HT-29 (cell line): Measurements from ENCODE around the gene ETFBKMT. TPM values are rescaled to one million over a fixed set of nuclear protein-coding genes. Genes with fewer than 3 reads are reported as not detected.

Experiments
- DNase-seq: peaks from one replicate; pipeline ENCODE4 v3.0.0-alpha.2; 2015; ENCODE audit warnings: low spot score
- total RNA-seq: library from RNA; depleted of rRNA; stranded (reverse); fragments of >200 nt; shearing (Covaris generic); gene quantifications from 2 replicates; pipeline ENCODE4 v1.2.3, GENCODE V29; 2014; rRNA removed

Gene ETFBKMT, protein sequence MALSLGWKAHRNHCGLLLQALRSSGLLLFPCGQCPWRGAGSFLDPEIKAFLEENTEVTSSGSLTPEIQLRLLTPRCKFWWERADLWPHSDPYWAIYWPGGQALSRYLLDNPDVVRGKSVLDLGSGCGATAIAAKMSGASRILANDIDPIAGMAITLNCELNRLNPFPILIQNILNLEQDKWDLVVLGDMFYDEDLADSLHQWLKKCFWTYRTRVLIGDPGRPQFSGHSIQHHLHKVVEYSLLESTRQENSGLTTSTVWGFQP
- total RNA-seq = 0.08 and 1.1 TPM in 2 replicates

DNA sequence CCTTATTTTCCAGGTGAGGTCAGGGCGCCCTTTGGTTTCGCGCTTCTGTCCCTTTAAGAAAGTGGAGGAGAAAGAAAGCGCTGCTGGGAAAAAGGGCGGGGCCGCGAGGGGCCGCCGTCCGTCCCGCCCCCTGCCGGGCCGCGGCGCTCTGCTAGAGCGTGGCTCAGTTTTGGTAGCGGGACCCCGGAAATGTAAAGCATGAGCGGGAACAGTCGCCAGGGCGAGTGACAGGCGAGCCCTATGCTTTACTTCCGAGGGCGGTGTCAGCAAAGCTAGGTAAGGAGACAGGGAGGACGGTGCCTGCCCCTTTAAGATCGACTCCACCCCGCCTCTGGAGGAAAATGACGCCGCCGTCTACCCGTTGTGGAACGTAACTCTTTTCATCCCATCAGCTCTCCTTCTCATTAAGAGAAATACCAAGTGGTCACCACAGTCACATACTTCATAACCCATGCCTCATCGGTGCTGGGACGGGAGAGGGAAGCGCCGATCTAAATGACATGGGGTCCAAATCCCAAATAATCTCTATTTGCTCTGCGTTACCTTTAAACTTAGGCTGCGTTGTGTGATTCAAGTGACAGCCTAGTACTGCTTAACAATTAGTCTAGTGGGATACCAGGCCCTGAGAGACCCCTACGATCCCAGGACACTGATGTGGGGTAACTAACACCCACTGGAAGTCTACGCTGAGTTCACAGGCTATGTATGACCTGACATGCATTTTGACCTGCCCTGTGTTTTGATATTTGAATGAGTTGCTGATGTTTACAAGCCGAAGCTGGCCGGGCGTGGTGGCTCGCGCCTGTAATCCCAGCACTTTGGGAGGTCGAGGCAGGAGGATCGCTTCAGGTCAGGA is at the start of gene ETFBKMT:
Gene ETFBKMT, plus strand, starts transcription at position 602 of the 856 bp plus-strand sequence. CDS start 2,266 bp downstream, outside the sequence.
- peak; percentile 99 for DNase-seq

DNA sequence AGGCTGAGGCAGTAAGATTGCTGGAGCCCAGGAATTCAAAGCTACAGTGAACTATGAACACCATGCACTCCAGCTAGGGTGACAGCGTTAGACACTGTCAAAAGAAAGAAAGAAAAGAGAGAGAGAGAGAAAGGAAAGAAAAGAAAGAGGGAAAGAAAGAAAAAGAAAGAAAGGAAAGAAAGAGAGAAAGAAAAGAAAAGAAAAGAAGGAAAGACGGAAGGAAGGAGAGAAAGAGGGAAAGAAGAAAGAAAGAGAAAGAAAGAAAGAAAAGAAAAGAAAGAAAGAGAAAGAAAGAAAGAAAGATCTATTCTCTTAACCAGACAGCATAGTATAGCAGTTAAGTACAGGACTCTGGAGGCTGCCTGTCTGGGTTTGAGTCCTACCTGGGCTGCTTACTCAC is 46.7 kb upstream of the ETFBKMT start:
- no peak for DNase-seq

DNA sequence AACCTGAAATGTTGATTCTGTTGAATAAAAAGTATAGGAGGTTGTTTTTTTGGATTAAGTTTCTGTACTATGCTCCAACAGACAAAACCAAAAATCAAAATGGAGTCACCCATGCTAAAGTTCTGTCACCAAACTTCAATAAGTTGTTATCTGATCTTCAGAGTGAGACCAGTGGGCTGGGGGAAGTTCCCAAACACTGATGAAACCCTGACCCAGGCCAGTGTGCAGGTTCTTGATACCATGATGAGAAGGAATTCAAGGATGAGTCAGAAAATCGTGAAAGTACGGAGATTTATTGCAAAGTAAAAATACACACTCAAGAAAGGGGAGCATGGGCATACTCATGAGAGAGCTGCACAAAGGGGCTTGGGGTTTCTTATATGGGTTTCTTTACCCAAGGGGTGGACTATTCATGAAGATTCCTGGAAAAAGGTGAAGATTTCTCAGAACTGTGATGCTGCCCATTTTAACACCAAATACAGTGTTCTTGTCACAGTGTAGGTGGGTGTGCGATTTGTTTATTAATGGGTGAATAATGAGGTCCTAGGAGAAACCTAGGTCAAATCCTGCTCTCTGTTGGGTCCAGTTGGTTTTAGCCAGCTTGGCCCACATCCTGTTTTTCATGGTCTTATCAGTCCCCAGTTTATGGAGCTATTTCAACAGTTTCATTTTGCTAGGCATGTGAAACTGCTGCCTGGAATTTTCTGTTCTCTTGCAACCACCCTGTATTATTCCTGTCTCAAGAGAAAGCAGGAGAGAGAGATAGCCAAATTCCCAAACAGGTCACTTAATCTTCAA is 41.1 kb upstream of the ETFBKMT start:
- no peak for DNase-seq

DNA sequence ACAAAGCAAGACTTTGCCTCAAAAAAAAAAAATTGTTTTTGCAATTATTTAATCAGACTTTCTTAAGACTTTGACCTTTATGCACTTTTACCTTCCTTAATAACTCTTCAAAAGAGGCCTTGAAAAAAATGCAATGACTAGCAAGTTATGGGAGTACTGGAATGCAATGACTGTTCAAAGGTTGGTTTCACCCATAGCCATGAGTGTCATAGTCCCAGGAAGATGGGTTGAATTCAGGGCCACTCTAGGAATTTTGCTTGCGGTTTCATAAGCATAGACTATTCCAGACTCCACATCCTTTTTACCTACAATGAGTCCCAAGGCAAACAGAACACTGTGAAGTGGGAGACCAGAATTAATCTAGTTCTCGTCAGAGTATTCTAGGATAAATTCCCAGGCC is 39.2 kb upstream of the ETFBKMT start:
- peak; percentile 85 for DNase-seq

DNA sequence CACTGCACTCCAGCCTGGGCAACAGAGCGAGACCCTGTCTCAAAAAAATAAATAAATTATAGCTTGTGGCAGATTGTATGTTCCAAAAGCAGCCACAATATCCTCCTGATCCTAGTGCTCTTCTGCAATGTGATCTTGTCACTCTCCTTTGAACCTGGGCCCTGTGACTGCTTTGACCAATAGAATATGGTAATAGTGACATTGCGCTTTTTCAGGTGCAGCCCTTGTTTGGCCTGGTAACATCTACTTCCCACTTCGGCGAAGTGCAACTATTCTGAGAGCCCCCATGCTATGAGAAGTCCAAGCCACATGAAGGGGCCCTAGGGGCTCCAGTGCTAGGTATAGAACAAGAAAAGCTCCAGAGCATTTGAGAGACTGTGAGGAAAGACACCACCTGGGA is 37.5 kb upstream of the ETFBKMT start:
- no peak for DNase-seq

DNA sequence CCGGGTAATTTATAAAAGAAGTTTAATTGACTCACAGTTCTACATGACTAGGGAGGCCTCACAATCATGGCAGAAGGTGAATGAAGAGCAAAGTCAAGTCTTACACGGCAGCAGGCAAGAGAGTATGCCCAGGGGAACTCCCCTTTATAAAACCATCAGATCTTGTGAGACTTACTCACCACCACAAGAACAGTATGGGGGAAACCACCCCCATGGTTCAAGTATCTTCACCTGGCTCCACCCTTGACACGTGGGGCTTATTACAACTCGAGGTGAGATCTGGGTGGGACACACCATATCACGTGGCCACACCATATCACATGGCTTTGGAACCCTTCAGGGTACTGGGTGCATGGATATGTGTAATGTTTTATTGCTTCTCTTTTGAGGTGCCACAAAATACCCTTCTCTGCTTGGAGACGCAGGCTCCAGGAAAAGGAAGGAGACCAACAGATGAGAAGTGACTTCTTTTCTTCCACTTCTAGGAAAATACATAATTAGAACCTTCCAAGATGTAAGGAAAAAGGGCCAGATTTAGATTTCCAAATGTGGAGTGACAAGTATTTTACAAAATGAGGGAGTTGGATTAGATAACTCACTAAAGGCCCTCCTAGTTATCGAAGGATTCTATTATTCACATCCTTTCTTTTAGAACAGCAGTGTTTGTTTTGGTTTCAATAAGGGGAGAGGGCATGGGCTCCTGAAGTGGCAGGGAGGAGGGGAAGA is 33.1 kb upstream of the ETFBKMT start:
- no peak for DNase-seq

DNA sequence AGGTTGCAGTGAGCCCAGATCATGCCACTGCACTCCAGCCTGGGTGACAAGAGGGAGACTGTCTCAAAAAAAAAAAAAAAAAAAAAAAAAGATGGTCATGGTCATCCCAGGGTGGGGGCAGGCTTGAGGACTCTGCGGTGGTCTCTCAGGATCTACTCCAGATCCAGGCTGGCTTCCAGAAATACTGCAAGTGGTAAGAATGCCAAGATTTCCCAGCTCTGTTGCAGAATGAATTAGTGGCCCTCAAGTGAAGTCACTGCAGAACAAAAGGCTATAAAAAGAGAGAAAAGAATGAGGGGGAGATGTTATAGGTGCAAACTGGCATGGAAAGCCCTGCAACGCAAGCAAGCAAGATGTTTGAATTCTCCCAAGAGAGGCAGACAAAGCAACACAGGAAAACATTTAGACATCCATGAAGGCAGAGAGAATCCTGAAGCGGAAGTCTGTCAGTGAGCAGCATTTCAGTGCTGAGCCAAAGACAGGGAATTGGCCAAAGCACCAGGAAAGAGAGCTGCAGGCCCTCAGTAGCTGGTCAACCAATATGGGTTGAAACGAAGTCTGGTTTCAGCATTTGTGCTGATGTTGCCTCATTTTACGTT is 31.9 kb upstream of the ETFBKMT start:
- DNase-seq = no peak

DNA sequence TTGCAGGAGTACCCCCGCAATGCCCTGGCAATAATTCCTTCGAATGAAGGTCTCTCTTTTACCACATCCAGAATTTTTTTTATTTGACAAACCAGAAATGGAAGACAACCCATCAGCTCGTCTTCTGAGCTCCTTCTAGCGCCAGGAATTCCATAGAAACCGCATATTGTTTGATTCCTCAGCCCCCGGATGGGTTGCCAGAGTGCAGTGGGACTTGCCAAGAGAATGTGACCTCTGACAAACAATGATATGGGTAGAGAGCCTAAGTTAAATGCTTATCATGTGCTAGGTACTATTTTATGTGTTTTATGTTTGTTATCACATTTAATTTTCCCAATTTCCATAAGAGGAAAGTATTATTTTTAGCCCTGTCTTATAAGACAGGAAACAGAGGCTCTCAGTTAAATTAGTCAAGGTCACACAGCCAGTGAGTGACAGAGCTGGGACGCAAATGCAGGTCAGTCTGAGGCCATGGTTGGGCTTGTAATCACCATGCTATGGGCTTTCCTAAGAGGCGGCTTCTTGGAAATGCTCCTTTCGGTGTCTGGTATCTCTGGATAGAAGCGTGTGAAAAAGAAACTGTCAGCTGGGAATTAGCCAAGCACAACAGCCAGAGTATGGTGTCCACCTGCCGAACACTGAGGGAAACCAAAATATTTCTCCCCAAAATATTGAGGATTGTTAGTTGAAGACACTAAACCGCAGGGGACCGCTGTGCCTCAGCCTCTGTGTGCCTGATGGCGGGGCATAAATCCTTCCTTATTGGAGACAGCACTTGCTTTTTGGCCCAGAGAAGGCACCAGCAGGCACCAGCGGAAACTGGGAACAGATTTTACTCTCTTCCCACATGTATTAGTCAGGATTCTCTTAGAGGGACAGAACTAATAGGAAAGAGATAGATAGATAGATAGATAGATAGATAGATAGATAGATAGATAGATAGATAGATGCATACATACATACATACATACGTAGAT is 29.4 kb upstream of the ETFBKMT start:
- no peak for DNase-seq

DNA sequence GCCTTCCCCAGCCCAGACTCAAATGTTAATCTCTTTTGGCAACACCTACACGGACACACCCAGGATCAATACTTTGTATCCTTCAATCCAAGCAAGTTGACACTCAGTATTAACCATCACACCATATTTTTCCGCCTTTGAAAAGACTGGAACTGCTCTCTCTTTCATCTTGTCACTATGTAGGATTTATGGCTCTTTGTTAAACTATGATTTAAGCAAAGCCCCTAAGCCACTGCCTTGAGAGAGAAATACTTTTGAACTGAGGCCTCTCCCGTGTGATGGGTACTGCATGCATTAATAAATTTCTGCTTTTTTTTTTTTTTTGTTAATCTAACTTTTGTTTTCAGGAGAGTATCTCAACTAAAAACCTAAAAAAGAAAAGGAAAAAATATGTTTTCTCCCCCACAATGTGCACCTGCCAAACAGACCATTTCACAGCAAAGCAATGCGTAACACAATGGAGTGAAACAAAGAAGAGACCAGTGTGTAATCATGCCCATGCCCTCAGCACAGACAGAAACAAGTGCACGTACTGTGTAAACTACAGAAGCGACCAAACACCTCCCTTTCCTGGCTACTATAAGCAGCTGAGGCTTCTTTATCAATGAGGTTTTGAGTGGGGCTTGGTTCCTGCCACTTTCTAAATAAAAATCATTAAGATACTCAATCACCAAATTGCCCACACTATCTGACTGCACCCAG is 28.3 kb upstream of the ETFBKMT start:
- no peak for DNase-seq

DNA sequence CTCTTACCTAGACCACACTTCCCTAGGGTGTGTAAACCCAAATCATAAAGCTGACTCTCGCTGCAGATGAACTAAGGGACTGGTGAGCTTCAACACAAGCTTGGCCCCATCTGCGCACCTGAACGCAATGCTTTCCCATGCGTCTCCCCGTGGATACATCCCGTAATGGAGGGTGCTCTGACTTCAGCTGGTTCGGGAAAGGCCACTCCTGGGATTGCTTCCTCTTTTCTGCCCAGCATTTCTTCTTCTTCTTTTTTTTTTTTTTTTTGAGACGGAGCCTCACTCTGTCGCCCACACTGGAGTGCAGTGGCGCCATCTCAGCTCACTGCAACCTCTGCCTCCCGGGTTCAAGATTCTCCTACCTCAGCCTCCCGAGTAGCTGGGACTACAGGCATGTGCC is 27.7 kb upstream of the ETFBKMT start:
- DNase-seq = no peak

DNA sequence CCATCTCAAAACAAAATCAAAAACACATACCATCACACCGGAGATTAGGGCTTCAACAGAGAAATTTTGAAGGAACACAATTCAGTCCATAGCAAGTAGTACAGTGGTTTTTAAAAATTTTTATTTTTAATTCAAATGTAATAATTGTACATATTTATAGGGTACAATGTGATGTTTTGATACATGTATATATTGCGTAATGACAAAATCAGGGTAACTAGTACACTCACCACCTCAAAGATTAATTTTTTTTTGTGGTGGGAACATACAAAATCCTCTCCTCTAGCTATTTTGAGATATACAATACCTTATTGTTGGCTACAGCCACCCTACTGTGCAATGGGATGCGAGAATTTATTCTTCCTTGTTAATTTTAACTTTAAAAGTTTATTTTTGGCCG is 26.0 kb upstream of the ETFBKMT start:
- DNase-seq = no peak

DNA sequence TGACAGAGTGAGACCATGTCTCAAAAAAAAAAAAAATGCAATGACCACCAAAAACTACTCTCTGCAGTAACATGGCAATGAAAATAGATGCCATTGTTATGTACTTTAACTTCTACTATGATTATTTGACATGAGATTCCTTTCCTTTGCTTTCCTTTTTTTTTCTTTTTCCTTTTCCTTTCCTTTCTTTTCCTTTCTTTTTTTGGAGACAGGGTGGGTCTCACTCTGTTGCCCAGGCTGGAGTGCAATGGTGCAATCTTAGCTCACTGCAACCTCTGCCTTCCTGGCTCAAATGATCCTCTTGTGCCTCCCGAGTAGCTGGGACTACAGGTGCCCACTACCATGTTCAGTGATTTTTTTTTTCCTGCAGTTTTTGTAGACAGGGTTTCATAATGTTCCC is 24.9 kb upstream of the ETFBKMT start:
- DNase-seq = no peak

DNA sequence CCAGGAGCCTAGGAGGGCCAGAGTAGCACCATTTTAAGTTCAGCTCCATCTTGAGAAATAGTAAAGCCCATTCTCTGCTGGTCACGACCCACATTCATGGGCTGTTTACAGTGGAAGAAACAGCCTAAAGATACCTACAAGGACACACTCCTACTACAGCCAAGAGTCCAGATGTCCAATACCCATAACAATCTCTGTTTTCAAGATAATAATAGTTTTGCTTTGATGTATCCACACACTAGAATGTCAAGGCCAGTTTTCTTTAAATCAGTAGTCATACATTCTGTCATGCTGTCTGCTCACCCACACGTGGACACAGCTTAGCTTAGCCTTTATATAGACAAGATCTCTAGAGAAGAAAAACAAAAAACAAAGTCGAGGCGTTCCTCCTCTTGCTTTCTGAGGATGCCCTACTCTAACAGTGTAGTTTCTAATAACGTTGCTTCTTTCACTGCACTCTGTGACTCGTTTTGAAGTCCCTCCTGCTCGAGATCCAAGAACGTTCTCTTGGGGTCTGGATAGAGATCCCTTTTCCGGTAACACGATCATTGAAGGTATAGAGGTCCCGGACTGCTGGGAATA is 17.9 kb upstream of the ETFBKMT start:
- no peak for DNase-seq

DNA sequence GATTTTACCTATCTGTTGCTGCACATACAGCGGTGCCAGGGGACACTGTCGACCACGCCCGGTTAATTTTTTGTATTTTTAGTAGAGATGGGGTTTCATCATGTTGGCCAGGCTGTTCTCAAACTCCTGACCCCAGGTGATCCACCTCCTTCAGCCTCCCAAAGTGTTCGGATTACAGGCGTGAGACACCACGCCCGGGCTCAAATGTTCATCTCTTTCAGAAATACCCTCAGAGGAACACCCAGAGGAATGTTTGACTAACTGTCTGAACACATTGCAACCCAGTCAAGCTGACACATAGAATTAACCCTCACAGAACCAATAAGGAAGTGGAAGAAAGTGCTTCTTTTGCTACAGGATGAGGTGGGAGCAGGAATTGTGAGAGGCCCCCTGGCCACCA is 15.0 kb upstream of the ETFBKMT start:
- no peak for DNase-seq

DNA sequence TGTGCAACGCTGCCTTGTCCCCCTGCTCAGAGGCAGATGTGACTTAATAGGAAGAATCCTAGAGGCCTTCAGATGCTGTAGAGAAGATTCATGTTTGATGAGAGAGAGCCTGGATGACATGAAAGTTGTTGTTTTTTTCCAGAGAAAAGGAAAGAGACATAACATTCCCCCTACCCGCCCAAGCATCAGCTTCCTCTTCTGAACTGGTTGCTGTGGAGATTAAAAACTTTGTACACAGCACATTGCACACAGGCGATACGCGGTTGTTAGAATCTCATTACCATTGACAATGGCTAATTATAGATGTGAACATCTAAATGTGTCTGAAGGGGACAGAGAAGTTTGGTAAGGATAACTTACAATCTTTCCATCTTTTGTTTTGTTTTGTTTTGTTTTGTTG is 13.6 kb upstream of the ETFBKMT start:
- DNase-seq = no peak

DNA sequence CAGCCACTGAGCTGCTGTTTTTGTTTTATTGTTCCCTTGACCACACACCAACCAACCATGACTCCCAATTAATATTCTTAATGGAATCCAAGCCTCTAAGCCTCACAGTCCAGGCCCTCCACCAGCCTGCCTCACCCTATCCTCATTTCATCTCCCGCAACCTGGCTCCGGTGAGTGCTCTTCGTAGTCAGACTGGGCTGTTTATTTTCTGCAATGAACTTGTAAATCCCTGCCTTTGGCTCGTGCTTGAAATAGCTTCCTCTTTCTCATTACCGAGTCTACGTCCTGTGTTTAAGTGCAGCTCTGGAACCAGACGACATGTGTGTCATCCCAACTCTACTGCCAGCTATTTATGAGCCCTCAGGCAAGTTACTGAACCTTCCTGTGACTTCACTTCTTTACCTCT is 12.4 kb upstream of the ETFBKMT start:
- DNase-seq = no peak

DNA sequence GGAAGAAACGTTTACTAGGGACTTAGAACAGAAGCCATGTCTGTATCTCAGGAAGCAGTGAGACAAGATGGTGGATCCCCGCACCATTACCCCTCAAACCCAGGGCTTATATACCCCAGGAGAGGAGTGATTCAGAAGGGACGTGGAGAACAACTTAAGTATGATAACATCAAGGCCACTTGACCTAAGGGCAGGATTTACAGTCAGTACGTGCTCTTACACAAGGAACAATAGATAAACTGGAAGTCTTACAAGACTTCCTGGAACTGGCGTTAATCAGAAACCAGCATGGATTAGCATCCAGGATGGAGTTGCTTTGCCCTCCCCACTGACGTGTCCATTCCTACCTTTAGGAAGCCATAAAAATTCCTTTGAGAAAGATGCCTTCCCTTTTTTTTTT is 8.6 kb upstream of the ETFBKMT start:
- peak; percentile 91 for DNase-seq

DNA sequence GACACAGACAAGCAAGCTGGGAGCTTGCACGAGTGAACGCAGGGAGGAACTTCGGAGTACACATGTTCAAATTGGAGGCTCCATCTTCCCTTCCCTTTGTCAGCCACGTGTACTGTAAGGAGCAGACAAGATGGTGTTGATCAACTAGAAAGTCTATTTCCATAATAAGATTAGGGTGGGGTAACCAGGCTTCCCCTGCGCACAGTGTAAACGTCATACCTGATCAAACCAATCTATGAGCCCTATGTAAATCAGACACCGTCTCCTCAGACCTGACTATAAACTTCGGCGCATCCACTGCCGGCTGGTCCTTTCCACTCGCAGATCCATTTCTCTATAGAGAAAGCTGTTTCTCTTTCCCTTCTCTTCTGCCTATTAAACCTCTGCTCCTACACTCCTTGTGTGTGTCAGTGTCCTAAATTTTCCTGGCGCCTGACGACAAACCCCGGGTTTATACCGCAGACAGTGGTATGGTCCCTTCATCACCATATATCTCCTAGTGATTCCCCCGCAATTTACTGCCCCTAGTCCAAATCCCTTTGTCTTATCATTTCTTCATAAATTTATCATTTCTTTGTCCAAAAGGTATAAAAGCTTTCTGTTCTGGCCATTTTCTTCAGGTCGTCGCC is 7.5 kb upstream of the ETFBKMT start:
- no peak for DNase-seq
